Gastrocnemius medialis (tissue), 4 donors: ENCODE measurements around the gene ZNF277.

ENCODE experiments used
- CTCF ChIP-seq, 5 experiments: fragments of 450-650 bp in 3 of 5; fragments of 200-600 bp in 2 of 5; sonication (generic) in 2 of 5; IDR thresholded peaks in 4 of 5; conservative IDR thresholded peaks in 1 of 5; 1 replicate in 4 of 5; 2 replicates in 1 of 5; pipeline ENCODE4 v1.5.1; 2016 to 2019; ENCODE audit warnings: antibody characterized with exemption in 5 of 5, mild to moderate bottlenecking in 3 of 5, moderate library complexity in 3 of 5
- POLR2A ChIP-seq, 2 donors: fragments of 450-650 bp; IDR thresholded peaks; one replicate each; pipeline ENCODE4 v1.6.1; 2017; ENCODE audit warnings: antibody characterized with exemption in 2 of 2, mild to moderate bottlenecking in 2 of 2, moderate library complexity in 2 of 2

GRCh38 chr7:112185005-112185834 is 21.3 kb upstream of the ZNF277 start:
- TF ChIP-seq CTCF (IDR thresholded peaks at IDR 0.05 in 4 of 5, conservative IDR thresholded peaks at IDR 0.05 in 1 of 5), result no peak
- no peak for TF ChIP-seq POLR2A (IDR thresholded peaks at IDR 0.05)
